GM10847 (cell line): Measurements from ENCODE around the gene GTF2F2.

Source experiments
- POLR2A ChIP-seq: IDR thresholded peaks from 2 replicates; pipeline ENCODE4 v1.6.1; 2011; ENCODE audit not compliant: insufficient read length; ENCODE audit errors: extremely low read depth

GTF2F2 gene

DNA sequence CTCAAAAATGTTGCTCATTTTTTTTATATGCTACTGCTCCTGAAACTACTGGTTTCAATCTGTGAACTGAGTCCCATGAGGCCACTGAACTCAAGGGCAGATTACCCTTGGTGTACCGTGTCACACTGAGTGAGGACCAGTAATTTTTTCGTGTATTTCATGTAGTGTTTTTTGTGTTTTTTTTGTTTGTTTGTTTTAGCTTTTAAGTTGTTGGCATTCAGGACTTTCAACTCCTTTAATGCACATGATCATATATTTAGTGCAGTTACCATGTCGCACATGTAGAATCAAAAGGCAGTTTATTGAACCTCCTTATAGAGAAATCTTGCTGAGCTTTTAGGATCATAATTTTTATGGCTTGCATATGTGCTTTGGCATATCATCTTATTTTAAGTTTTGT is 162.7 kb downstream of the GTF2F2 start:
- TF ChIP-seq POLR2A, result no peak

DNA sequence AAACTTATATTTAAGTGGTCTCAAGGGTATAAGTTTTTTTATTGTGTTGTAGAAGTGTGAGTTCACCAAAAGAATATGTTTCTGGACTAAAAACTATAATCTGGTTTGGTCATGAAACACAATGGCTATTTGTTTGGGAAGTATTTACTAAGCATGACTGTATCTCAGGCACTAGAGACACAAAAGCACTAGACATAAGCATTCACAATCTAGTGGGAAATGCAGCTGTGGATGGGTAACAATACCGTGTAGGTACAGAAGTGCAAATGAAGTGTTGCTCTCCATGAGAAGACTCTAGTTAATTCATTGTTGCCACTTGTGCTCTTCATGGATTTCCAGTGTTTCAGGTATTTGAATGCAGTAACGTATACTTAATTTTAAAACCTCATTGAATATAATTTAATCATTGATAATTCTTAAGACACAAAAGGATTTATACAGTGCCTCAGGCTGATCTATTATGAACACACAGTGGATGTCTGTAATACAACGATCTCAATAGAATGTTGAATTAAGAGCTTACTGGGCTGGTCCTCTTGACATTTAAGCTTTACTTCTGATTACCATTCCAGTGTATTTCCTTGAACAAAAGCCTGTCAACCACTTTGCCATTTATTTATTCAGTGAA is 169.7 kb downstream of the GTF2F2 start:
- TF ChIP-seq POLR2A, result no peak

DNA sequence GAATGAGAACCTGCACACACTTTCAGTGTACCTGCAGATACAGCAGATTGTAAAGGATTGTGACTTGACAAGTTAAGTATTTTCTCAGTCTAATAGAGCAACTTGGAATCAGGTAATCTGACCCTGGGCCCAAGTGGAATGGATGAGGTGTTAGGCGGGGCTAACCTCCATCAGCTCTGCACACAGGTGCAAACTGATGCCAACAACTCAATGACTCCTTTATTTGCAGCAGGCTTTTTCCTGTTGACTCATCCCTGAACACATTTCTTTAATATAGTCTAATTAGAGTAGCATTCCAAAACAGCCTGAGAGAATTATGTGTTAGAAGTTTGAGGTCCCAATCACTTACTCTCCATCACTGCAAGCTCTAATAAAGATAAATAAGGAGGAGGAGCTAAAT is 171.9 kb downstream of the GTF2F2 start:
- no peak for TF ChIP-seq POLR2A

DNA sequence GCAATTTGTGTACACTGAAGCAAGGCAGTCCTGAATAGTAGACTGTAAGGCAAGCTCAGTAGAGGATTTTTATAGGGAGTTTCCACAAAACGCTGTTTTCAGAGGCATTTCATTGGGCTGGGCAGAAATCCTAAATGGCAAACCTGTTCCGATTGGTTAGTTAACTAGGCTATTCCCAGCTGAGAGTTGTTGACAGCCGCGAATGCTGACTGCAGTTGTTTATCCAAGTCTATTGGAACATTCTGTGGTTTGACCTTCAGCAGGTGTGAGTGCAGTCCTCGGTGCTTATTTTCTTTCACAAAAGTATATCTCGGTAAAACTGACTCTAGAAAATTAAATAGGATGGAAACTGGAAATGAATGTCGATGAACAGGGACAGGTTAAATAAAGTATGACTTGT is 175.2 kb downstream of the GTF2F2 start:
- no peak for TF ChIP-seq POLR2A

DNA sequence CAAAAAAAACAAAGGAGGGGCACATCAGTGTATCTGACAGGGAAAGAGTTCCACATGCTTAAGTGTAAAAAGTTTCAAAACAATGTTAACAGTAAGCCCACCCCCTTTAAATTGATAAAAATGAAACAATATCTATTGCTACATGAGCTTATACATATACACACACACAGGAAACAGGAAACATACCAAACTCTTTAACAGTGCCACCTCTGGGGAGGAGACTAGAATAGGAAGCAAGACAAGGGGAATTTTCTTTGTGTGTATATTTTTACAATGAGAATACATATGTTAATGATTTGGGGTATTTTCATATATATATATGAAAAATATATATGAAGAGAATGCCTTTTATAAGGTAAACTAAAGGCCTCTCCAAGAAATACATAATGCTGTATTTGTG is 175.9 kb downstream of the GTF2F2 start:
- TF ChIP-seq POLR2A, result no peak

DNA sequence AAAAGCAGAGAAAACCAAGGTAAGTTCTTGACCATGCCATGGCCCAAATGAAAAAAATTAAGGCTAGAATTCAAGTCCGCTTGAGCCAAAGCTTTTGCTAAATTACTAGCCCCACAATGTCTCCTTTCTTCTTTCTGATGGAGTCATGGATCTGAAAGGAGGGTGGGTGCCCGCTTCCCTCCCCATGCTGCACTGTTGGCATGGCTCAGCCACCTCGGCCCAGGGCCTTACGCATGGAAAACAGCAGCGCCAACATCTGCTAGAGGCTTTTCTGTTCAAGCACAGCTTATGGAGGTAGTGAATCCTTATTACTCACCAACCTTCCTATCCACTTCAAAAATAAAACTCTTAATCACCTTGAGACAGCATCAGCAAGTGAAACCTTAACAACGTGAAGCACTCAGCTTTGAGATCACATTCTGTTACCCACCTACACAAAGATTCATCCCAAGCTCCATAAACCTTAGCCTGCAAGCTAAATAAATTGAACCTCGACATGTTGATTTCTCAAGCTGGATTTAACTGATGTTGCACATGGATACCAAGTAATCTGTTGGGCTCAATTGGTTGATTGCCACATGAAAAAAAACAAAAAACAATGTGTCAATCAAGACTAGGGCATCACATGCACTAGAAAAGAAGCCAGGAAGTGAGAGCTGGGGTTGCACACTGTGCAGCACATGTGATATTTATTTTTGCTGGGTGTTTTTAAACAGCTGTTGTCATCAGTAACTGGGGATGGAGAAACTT is 177.3 kb downstream of the GTF2F2 start:
- TF ChIP-seq POLR2A, result no peak

DNA sequence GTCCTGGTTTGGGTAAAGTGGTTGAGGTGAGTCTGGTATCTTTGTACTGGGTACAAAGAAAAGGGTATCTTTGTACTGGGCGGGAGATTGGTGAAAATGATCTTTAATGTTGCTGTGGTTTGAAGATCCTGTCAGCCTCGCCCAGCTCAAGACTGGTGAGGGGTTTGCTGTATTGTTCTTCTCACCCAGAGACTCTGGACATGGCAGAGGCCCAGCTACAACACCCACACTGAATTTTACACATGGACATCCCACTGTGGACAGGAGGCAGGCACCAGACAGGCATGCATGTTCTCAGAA is 177.8 kb downstream of the GTF2F2 start:
- TF ChIP-seq POLR2A, result no peak

DNA sequence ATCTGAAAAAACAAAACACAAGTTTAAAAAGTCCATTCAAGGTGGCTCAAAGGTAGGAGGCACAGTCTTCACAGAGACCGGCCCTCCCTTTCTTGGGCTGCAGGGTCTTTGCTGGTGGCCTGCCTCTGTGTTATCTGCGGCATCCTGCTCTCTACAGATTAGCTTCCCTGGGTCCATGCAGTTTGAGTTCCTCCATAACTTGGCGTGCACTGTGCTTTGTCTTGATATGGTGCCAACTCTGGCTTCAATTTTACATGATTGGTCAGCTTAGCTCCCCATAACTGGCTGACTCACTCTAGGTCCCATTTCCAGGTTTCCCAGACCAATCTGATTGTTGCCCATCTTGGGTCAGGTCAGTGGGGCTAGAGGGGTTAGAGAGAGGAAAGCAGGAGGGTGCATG is 178.9 kb downstream of the GTF2F2 start:
- no peak for TF ChIP-seq POLR2A

DNA sequence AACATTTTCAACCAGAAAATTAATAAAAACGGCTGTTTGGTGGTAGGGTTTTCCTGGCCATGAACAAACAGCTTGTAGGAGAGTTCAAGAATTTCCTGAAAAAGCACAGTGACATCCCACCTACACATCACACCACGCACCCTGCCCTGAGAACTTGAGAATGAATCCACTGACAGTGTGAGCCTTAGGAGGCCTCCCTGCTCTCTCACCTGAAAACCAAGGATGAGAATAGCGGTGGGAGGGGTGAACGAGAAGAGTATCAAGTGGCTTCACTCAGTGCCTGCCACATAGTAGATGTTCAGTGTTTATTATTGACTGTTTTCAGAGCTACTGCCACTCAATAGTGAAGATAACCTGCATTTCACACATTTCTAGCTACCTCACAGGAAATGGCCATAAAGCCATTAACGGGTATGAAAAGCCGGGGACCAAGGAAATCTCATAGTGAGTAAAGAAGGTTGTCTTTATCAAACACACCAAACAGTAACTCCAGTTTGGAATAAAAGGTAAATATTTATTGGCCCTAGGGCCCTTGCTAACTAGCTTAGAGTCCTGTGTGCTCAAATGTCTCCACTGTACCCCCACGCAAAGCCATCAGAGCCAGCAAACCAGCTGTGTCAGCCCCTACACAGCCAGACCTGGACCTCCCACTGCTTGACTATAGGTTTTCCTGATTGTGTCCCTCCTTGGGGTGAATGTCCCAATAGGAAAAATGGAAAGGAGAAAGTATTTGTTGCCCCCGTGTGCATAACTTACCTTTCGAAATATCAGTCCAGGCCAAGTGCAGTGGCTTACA is 180.1 kb downstream of the GTF2F2 start:
- TF ChIP-seq POLR2A, result no peak

DNA sequence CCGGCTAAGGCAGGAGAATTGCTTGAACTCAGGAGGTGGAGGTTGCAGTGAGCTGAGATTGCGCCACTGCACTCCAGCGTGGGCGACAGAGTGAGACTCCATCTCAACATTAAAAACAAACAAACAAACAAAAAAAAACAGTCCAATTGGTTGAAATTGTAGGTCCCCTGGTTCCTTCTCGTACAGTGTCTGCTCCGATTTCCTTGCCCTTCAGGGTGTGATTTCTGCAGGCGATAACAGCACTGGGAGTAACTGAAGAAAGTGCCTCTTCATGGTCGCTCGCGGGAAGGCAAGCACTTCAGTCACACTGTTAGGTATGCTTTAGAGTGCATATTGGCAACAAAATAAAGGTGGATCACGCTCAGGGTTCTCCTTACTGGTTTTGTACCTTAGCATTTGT is 181.0 kb downstream of the GTF2F2 start:
- TF ChIP-seq POLR2A, result no peak

DNA sequence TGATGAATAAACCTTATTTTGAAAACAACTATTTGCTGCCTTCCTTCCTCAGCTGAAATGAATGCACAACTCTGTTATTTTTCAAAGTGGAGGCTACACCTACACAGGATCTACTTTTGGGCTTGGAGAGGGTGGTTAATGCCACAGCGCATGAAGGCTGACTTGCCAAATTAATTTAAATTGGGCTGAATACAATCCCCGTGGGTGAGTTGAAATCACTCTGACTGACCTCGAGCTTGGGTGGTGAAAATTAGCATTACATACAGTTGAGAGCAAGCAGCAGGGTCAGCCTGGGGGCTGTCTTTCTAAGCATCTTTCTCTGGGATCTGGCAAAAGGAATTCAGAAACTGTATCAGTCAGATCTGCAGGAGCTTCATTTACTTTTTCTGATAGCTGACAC is 182.2 kb downstream of the GTF2F2 start:
- TF ChIP-seq POLR2A, result no peak

DNA sequence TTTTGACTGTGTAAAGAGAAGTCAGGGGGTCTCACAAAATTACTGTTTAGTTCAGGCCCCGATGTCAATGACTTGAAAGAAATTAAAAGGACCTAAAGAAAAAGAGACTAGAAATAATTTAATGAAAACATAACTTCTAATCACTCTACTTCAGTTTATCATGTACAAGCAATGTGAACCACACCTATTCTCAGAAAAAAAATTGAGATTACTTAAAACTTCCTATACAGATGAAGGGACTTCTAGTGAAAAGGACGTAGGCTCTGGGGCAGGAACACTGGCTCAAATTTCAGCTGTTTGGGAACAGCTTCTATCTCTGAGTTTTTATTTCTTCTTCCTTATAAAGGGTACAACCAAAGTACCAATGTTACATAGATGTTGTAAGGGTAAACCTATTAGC is 182.7 kb downstream of the GTF2F2 start:
- no peak for TF ChIP-seq POLR2A

DNA sequence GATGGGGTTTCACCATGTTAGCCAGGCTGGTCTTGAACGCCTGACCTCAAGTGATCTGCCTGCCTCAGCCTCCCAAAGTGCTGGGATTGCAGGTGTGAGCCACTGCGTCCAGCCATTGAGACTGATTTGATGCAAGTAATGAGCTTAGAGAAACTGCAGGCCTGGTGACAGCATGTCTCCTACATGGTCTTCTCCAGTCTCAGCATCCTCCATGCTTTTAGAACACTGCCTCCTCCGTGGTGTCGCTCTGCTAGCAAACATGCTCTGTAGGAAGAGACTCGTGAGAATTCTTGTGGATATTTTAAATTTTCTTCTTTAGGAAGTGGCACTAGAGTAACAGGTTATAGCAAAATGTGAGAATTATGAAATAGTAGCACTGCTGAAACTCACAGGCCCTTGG is 183.6 kb downstream of the GTF2F2 start:
- TF ChIP-seq POLR2A, result no peak

DNA sequence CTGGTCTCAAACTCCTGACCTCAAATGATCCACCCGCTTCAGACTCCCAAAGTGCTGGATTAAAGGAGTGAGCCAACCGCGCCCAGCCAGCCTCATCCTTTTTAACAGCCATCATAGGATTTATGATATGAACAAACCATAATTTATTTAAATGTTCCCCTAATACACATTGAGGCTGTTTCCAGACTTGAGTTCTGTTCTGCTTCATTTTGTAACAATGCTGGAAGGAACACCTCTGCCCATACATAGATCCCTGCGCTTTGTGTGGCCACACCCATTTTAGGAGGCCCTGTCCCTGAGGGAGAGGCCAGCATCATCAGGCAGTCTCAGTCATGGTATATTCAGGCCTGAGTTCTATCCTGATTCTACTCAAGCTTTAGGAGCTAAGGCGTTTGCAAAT is 184.8 kb downstream of the GTF2F2 start:
- no peak for TF ChIP-seq POLR2A

DNA sequence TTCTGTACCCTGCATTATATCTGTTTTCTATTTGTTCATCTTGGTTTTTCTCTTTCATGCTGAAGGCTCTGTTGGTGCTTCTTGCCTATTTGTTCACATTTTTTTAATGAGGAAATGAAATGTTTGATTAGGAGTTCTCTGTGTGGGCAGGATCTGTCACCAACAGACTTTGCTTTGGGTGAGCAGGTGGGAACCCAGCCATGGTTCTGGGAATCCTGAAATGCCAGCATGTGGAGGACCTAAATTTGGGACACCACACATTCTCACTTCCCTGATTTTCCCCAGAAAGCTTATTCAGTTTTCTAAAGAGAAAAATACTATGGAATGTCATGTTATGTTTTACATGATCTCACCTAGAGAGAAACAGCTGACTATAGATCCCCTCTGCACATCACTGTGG is 186.7 kb downstream of the GTF2F2 start:
- no peak for TF ChIP-seq POLR2A

DNA sequence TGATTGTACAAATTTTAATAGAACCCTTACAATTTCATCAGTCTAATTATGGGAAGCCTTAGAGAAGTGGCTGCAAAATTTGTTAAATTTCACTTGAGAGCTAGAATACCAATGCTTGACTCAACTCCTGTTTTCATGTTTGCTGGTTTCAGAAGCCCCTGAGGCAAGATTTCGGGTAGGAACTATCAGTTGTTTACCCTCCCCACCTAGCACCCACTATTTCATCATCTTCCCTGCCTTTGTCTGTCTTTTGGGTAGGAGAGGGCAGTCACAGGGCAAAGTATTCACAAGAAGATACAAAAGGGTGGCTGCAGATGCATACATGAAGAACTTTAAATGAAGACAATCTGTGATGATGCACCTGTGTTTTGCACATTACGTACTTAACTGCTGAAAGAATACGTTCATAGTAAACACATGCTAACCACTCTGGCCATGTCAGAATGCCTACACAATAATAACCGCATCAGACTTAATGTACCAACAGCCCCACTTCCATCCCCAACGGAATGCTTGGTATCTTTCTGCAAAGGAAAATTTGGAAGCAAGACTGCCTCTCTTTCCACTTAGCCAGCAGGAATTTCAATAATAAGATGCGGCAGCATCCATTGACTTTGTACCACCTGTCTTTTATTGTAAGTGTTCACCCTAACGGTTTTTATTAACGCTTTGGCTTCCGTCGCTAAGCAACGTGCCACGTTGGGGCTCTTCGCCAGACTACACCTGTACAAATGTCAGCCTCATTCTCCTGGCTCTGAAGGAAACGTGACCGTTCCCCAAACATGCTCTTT is 190.2 kb downstream of the GTF2F2 start:
- no peak for TF ChIP-seq POLR2A

DNA sequence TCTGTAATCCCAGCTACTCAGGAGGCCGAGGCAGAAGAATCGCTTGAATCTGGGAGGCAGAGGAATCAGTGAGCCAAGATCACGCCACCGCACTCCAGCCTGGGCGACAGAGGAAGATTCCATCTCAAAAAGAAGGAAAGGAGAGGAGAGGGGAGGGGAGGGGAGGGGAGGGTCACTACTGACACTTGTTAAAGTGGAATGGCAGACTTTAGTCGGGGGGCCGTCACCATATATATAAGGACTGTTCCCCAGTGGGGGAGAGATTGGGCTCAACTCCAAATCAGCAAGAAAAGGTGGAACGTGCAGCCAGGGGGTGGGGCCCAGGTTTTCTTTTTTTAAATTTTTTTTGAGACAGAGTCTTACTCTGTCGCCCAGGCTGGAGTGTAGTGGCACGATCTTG is 194.5 kb downstream of the GTF2F2 start:
- no peak for TF ChIP-seq POLR2A
